Mesangial cell (primary cell): Measurements from ENCODE around the gene ANKRD36B. TPM values are rescaled to one million over a fixed set of nuclear protein-coding genes. Genes with fewer than 3 reads are reported as not detected.

Experiments used
- total RNA-seq: library from RNA; depleted of rRNA; stranded (reverse); fragments of >200 nt; gene quantifications from 2 replicates; pipeline ENCODE4 v1.2.3, GENCODE V29; 2015

ANKRD36B gene
- total RNA-seq: 8.1 and 9.3 TPM in 2 replicates

GRCh38 chr2:97589598-97590510 lies at the start of gene ANKRD36B:
TSS of gene ANKRD36B (minus strand) at chr2:97589877. CDS start at chr2:97589685, 192 bp downstream.

Other genes starting within 250 kb of the ANKRD36B start
- 358 and 512 TPM in 2 replicates for gene COX5B, start 56.2 kb upstream of the ANKRD36B start, total RNA-seq
- 59.3 and 93.6 TPM in 2 replicates for gene ACTR1B, start 74.2 kb upstream of the ANKRD36B start, total RNA-seq
- gene C2orf92, start 79.8 kb upstream of the ANKRD36B start, total RNA-seq: 2.3 and 2.4 TPM in 2 replicates
- gene ZAP70, start 123.7 kb upstream of the ANKRD36B start, total RNA-seq: 0.25 TPM in 1 of 2 replicates, not detected in the other